Glutamatergic neuron (in vitro differentiated cells): ENCODE results near the gene SEMA4F. TPM values are rescaled to one million over a fixed set of nuclear protein-coding genes. Genes with fewer than 3 reads are reported as not detected.

ENCODE experiments used
- DNase-seq: peaks from one replicate; pipeline ENCODE4 v3.0.0; 2022
- H3K27ac Mint-ChIP-seq: one replicate; pipeline ENCODE4 v1.8.0; 2020; ENCODE audit warnings: mild to moderate bottlenecking, mixed read lengths, inconsistent platforms; ENCODE audit not compliant: unreplicated experiment
- H3K27me3 Mint-ChIP-seq: one replicate; pipeline ENCODE4 v1.8.0; 2020; ENCODE audit warnings: mild to moderate bottlenecking, moderate library complexity, mixed read lengths, inconsistent platforms; ENCODE audit not compliant: unreplicated experiment
- H3K36me3 Mint-ChIP-seq: one replicate; pipeline ENCODE4 v1.8.0; 2020; ENCODE audit warnings: mild to moderate bottlenecking, mixed read lengths, inconsistent platforms; ENCODE audit not compliant: unreplicated experiment
- H3K4me1 Mint-ChIP-seq: one replicate; pipeline ENCODE4 v1.8.0; 2020; ENCODE audit warnings: mild to moderate bottlenecking, low read depth, mixed read lengths, inconsistent platforms; ENCODE audit not compliant: unreplicated experiment
- H3K4me3 Mint-ChIP-seq: one replicate; pipeline ENCODE4 v1.8.0; 2020; ENCODE audit warnings: mild to moderate bottlenecking, mixed read lengths, inconsistent platforms; ENCODE audit not compliant: unreplicated experiment
- H3K9me3 Mint-ChIP-seq: one replicate; pipeline ENCODE4 v1.8.0; 2020; ENCODE audit warnings: mild to moderate bottlenecking, moderate library complexity, mixed read lengths, inconsistent platforms; ENCODE audit not compliant: unreplicated experiment
- total RNA-seq: library from RNA; stranded (reverse); fragmentation: NEBNext Ultra II Directional; extraction: Animal tissue kit (Norgen Biotek cat#: 25700); gene quantifications from one replicate; pipeline ENCODE4 v1.2.1, GENCODE V29; 2021; ENCODE audit not compliant: unreplicated experiment
- TF ChIP-seq, protein P1 (sequence below): fragments of 200-600 bp; sonication (generic); IDR thresholded peaks from one replicate; pipeline ENCODE4 v1.5.0; 2021; ENCODE audit not compliant: partially characterized antibody, unreplicated experiment

Gene SEMA4F
- total RNA-seq, 1 donor from 2014 or later = 28.5 TPM

- DNase-seq = no peak
- peaks cover 21% of the 10 kb centered on the region for H3K36me3 Mint-ChIP-seq
- TF ChIP-seq, protein P1, sequence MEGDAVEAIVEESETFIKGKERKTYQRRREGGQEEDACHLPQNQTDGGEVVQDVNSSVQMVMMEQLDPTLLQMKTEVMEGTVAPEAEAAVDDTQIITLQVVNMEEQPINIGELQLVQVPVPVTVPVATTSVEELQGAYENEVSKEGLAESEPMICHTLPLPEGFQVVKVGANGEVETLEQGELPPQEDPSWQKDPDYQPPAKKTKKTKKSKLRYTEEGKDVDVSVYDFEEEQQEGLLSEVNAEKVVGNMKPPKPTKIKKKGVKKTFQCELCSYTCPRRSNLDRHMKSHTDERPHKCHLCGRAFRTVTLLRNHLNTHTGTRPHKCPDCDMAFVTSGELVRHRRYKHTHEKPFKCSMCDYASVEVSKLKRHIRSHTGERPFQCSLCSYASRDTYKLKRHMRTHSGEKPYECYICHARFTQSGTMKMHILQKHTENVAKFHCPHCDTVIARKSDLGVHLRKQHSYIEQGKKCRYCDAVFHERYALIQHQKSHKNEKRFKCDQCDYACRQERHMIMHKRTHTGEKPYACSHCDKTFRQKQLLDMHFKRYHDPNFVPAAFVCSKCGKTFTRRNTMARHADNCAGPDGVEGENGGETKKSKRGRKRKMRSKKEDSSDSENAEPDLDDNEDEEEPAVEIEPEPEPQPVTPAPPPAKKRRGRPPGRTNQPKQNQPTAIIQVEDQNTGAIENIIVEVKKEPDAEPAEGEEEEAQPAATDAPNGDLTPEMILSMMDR = no peak
- no peak overlapping the region for H3K27ac Mint-ChIP-seq
- no peaks in the 10 kb centered on the region for H3K27me3 Mint-ChIP-seq
- no peak overlapping the region for H3K4me3 Mint-ChIP-seq
- peaks cover 3% of the 10 kb centered on the region for H3K9me3 Mint-ChIP-seq
- no peaks in the 10 kb centered on the region for H3K4me1 Mint-ChIP-seq
These were observed 74.8 kb downstream of the SEMA4F start for GRCh38 chr2:74728842-74729241.

DNA sequence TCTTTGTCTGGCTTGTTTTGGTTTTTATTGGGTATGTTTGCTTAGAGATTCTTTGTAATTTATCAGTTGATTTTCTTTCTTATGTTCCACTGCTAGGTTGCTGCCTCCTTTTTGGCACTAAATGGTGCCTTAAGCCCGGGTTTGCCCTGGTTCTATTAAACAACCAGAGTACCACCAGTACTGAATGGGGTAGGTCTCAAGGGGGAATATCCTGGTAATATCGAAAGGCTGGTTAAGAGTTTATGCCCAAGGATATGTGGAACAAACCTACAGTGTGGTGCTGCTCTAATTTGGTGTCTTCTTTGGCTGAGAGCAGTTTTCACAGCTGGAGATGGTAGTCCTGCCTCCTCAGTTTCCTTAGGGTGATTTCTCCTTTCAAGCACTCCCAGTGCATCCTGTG, 76.5 kb downstream of the SEMA4F start:
- peaks cover 3% of the 10 kb centered on the region for H3K9me3 Mint-ChIP-seq
- no peak overlapping the region for H3K27ac Mint-ChIP-seq

More for the DNA sequence above, 76.5 kb downstream of the SEMA4F start:
- no peak overlapping the region for H3K4me3 Mint-ChIP-seq
- TF ChIP-seq, protein P1 = no peak
- no peaks in the 10 kb centered on the region for H3K27me3 Mint-ChIP-seq
- H3K4me1 Mint-ChIP-seq = no peaks in the 10 kb centered on the region
- DNase-seq = no peak
- H3K36me3 Mint-ChIP-seq = peaks cover 21% of the 10 kb centered on the region

Other genes with a start within 250 kb of the SEMA4F start
- gene C2orf81, start 232.6 kb upstream of the SEMA4F start, total RNA-seq = 3.7 TPM
- 29.5 TPM for gene WDR54, start 232.5 kb upstream of the SEMA4F start, total RNA-seq
- gene RTKN, start 212.3 kb upstream of the SEMA4F start, total RNA-seq = 88.7 TPM
- gene INO80B, start 199.2 kb upstream of the SEMA4F start, total RNA-seq = 18.5 TPM
- 109 TPM for gene WBP1, start 195.8 kb upstream of the SEMA4F start, total RNA-seq
- 50.9 TPM for gene MOGS, start 188.9 kb upstream of the SEMA4F start, total RNA-seq
- gene MRPL53, start 181.6 kb upstream of the SEMA4F start, total RNA-seq = 63.9 TPM
- gene CCDC142, start 171.2 kb upstream of the SEMA4F start, total RNA-seq = 28.0 TPM
- gene TTC31, start 171.2 kb upstream of the SEMA4F start, total RNA-seq = 23.8 TPM
- gene LBX2, start 154.6 kb upstream of the SEMA4F start, total RNA-seq = 0.96 TPM
- gene PCGF1, start 146.6 kb upstream of the SEMA4F start, total RNA-seq = 32.3 TPM
- gene TLX2, start 139.8 kb upstream of the SEMA4F start, total RNA-seq = 21.2 TPM
- gene DQX1, start 128.0 kb upstream of the SEMA4F start, total RNA-seq = 0.91 TPM
- 99.5 TPM for gene AUP1, start 124.5 kb upstream of the SEMA4F start, total RNA-seq
- gene HTRA2, start 124.3 kb upstream of the SEMA4F start, total RNA-seq = 46.7 TPM
- 64.2 TPM for gene LOXL3, start 100.3 kb upstream of the SEMA4F start, total RNA-seq
- gene DOK1, start 99.5 kb upstream of the SEMA4F start, total RNA-seq = 14.0 TPM
- gene M1AP, start 5.9 kb upstream of the SEMA4F start, total RNA-seq = 0.81 TPM
- 8.1 TPM for gene HK2, start 179.9 kb downstream of the SEMA4F start, total RNA-seq